ENCODE results near the gene KBTBD7.
A peak's percentile ranks its signal among the peaks of the same experiment; 100 is the strongest.

KBTBD7 gene

GRCh38 chr13:41193919-41194824 lies at the start of gene KBTBD7:
Gene KBTBD7, minus strand, starts transcription at chr13:41194569. Its CDS starts 312 bp downstream, at chr13:41194257.
- peak; percentile 83 to 93 (median 92) for DNase-seq (ENCODE audit: low read depth in 2 of 3, low spot score in 1 of 3)

DNA sequence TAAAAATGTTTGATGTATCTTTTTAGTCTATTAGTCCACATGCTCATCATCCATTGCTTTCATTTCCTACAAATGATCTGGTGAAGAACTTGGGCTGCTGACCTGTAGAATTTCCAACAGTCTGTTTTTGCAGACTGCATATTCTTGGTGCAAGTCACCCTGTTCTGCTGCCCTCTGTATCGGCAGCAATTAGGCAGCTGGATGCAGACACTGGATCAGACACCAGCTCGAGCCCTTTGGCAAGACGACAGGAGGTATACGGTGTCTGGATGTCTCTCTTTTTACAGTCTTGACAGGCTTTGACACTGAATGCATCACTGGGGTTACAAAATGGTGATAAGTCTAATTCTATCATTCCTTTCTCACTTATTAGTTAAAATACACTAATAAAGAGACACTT lies 47.3 kb upstream of the KBTBD7 start:
- DNase-seq (ENCODE audit: low read depth in 2 of 3, low spot score in 1 of 3): no peak

DNA sequence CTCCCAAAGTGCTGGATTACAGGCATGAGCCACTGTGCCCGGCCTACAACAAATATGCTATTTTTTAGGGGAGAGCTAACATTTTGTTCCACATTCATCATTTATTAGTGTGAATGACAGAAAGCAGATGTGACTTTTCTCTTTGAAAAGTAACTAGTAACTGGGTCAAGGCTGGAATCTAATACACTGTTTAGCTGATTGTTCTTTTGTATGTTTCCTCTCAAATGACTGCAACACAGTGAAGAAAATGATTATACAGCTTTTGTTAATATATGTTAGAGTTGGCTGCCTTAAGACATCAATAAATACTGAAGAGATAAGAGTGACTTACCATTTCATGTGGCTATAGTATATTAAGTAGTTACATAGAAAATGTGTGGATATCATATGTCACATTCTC lies 42.0 kb upstream of the KBTBD7 start:
- DNase-seq (ENCODE audit: low read depth in 2 of 3, low spot score in 1 of 3): no peak

- DNase-seq (ENCODE audit: low read depth in 2 of 3, low spot score in 1 of 3): no peak
Measured at GRCh38 chr13:41232578-41233480, 38.5 kb upstream of the KBTBD7 start.

- no peak for DNase-seq (ENCODE audit: low read depth in 2 of 3, low spot score in 1 of 3)
Measured at GRCh38 chr13:41231786-41232185, 37.4 kb upstream of the KBTBD7 start.

DNA sequence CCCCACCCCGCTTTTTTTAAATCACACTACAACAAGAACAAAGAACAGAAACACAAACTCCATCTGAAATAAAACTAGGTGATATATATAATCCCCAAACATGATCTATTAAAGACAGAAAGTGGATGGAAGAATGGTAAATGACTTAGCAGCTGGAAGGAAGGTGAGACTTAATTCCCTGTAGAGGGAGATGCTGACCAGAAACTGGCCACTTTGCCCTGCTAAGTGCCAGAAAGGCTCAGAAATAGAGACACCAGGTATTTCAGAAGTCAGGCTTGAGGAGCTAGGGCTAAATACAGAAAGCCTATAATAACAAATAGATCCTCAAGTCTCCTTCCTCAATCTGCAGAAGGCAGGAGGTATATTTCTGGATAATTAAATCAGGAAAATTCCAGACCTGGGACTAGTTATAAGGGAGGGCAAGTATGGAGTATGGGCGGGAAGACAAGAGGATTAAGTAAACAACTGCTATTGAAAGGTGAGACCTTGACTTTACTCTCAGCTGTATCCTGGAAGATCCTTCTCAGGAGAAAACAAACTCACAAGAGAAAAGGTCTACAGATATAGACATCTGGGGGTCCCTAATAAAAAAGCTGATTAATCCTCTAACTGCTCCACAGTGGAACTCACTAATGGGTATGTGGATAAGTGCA lies 36.8 kb upstream of the KBTBD7 start:
- no peak for DNase-seq (ENCODE audit: low read depth in 2 of 3, low spot score in 1 of 3)

GRCh38 chr13:41229356-41229755 lies 35.0 kb upstream of the KBTBD7 start:
- DNase-seq (ENCODE audit: low read depth in 2 of 3, low spot score in 1 of 3): no peak

- no peak for DNase-seq (ENCODE audit: low read depth in 2 of 3, low spot score in 1 of 3)
Measured at GRCh38 chr13:41224113-41225110, 30.0 kb upstream of the KBTBD7 start.

GRCh38 chr13:41222259-41222852 lies 28.0 kb upstream of the KBTBD7 start:
- DNase-seq (ENCODE audit: low read depth in 2 of 3, low spot score in 1 of 3): peak in 2 of 3 donors; percentile 36 to 66

DNA sequence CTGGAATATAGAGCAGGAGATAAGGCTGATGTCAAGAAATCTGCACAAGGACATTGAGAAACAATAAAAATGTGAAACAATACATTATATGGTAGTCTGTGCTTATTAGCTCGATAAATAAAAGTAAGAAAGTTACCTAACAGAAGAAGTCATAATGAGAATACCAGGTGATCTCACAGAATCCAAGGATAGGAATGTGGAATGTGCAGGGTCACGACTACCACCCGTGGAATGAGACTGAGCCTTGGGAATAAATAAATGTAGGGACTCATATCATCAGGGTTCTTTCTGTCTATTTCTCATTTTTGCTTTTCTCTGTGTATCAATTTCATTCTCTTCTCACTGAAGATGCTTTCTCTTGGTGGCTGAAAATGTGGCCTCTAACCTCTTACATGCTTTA lies 26.0 kb upstream of the KBTBD7 start:
- no peak for DNase-seq (ENCODE audit: low read depth in 2 of 3, low spot score in 1 of 3)

- DNase-seq (ENCODE audit: low read depth in 2 of 3, low spot score in 1 of 3): no peak
Measured at GRCh38 chr13:41216160-41216559, 21.8 kb upstream of the KBTBD7 start.

DNA sequence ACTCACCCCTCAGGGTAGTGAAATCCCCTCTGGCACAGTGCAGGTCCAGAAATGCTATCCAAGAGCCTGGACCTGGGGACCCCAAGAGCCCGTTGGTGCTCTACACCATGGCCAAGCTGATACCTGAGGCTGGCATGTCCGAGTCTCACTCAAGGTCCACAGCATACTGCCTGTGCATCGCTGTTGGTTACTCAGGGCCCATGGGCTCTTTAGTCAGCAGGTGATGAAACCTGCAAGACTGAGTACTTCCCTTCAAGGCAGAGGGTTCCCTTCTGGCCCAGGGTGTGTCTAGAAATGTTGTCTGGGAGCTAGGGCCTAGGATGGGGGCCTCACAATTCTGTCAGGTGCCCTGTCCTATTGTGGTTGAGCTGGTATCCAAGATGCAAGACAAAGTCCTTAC lies 19.6 kb upstream of the KBTBD7 start:
- no peak for DNase-seq (ENCODE audit: low read depth in 2 of 3, low spot score in 1 of 3)

GRCh38 chr13:41213316-41213715 lies 18.9 kb upstream of the KBTBD7 start:
- no peak for DNase-seq (ENCODE audit: low read depth in 2 of 3, low spot score in 1 of 3)

- DNase-seq (ENCODE audit: low read depth in 2 of 3, low spot score in 1 of 3): no peak
Measured at GRCh38 chr13:41212881-41213280, 18.5 kb upstream of the KBTBD7 start.

GRCh38 chr13:41211062-41211461 lies 16.7 kb upstream of the KBTBD7 start:
- DNase-seq (ENCODE audit: low read depth in 2 of 3, low spot score in 1 of 3): no peak

DNA sequence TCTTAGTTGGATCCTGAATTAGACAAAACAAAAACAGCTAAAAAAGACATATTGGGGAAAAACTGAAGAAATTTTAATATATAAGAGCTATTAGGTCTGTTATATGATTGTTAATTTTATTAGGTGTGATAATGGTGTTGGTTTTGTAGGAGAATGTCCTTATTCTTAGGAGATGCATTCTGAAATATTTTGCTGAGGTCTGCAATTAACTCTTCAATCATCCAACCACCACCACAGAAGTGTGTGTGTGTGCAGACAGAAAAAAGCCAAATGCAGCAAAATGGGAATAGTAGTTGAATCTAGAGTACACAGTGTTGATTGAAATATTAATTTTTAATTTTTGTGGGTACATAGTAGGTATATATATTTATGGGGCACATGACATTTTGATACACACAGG lies 12.1 kb upstream of the KBTBD7 start:
- DNase-seq (ENCODE audit: low read depth in 2 of 3, low spot score in 1 of 3): no peak

GRCh38 chr13:41203810-41204209 lies 9.4 kb upstream of the KBTBD7 start:
- no peak for DNase-seq (ENCODE audit: low read depth in 2 of 3, low spot score in 1 of 3)

DNA sequence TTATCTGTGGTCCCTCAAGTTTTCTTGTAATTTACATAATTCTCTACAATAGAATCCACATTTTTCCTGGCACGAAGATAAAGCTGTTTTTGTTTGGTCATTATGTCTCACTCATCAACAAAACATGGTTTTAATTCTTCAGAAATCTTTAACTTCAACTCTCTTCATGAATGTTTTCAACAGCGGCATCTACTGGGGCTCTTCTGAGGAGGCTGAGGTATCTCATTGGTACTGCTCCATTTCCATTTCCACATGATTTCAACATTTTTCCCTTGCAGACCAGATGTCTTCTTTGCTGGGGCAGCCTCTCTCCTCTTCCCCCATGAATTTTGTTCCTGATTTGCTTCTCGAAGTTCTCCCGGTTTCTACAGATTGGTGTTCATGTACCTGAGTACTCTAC lies 5.8 kb upstream of the KBTBD7 start:
- no peak for DNase-seq (ENCODE audit: low read depth in 2 of 3, low spot score in 1 of 3)

- no peak for DNase-seq (ENCODE audit: low read depth in 2 of 3, low spot score in 1 of 3)
Measured at GRCh38 chr13:41199526-41199925, 5.2 kb upstream of the KBTBD7 start.

GRCh38 chr13:41199079-41199478 lies 4.7 kb upstream of the KBTBD7 start:
- no peak for DNase-seq (ENCODE audit: low read depth in 2 of 3, low spot score in 1 of 3)
